ENCODE results near the gene CLASP1. TPM values are rescaled to one million over a fixed set of nuclear protein-coding genes. Genes with fewer than 3 reads are reported as not detected.

CLASP1 gene
- total and polyA plus RNA-seq, 2 of the 8 experiments (the other 6 are each of a cell fraction or from before 2014, with no cell fraction given): 7.3 to 53.9 TPM

DNA sequence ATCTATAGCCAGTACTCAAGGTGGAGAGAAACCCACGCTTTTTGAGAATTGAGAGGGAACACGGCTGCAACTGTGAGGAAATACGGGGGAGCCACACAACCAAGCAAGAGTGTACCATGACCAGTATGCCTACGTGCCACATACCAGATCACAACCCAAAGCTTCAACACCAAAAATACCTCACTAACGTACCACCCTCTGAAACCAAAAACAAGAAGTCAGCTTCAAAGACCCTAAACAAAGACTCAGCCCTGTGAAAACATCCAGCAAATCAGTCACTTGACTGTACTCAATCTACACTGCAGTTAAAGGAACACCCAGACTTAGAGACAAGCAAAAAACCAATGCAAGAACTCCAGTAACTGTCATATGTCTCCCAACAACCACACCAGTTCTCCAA is 101.6 kb downstream of the CLASP1 start (continued):
- TF ChIP-seq, protein P1, sequence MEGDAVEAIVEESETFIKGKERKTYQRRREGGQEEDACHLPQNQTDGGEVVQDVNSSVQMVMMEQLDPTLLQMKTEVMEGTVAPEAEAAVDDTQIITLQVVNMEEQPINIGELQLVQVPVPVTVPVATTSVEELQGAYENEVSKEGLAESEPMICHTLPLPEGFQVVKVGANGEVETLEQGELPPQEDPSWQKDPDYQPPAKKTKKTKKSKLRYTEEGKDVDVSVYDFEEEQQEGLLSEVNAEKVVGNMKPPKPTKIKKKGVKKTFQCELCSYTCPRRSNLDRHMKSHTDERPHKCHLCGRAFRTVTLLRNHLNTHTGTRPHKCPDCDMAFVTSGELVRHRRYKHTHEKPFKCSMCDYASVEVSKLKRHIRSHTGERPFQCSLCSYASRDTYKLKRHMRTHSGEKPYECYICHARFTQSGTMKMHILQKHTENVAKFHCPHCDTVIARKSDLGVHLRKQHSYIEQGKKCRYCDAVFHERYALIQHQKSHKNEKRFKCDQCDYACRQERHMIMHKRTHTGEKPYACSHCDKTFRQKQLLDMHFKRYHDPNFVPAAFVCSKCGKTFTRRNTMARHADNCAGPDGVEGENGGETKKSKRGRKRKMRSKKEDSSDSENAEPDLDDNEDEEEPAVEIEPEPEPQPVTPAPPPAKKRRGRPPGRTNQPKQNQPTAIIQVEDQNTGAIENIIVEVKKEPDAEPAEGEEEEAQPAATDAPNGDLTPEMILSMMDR (IDR thresholded peaks at IDR 0.05; ENCODE audit: control extremely low read depth in 1 of 3, insufficient read depth in 1 of 3, low read depth in 1 of 3, low read length in 3 of 3): no peak
- no peak for TF ChIP-seq CEBPB (IDR thresholded peaks at IDR 0.05; ENCODE audit: low read depth, low read length)
- no peak for TF ChIP-seq EGR1 (IDR thresholded peaks at IDR 0.05; ENCODE audit: borderline replicate concordance, low read depth, low read length)
- no peak for TF ChIP-seq YY1 (IDR thresholded peaks at IDR 0.05; ENCODE audit: low read depth, low read length)
- no peak for TF ChIP-seq SIN3A (conservative IDR thresholded peaks at IDR 0.05 in 1 of 2, IDR thresholded peaks at IDR 0.05 in 1 of 2; ENCODE audit: low read depth in 1 of 2, low read length in 2 of 2)
- TF ChIP-seq, protein P2, sequence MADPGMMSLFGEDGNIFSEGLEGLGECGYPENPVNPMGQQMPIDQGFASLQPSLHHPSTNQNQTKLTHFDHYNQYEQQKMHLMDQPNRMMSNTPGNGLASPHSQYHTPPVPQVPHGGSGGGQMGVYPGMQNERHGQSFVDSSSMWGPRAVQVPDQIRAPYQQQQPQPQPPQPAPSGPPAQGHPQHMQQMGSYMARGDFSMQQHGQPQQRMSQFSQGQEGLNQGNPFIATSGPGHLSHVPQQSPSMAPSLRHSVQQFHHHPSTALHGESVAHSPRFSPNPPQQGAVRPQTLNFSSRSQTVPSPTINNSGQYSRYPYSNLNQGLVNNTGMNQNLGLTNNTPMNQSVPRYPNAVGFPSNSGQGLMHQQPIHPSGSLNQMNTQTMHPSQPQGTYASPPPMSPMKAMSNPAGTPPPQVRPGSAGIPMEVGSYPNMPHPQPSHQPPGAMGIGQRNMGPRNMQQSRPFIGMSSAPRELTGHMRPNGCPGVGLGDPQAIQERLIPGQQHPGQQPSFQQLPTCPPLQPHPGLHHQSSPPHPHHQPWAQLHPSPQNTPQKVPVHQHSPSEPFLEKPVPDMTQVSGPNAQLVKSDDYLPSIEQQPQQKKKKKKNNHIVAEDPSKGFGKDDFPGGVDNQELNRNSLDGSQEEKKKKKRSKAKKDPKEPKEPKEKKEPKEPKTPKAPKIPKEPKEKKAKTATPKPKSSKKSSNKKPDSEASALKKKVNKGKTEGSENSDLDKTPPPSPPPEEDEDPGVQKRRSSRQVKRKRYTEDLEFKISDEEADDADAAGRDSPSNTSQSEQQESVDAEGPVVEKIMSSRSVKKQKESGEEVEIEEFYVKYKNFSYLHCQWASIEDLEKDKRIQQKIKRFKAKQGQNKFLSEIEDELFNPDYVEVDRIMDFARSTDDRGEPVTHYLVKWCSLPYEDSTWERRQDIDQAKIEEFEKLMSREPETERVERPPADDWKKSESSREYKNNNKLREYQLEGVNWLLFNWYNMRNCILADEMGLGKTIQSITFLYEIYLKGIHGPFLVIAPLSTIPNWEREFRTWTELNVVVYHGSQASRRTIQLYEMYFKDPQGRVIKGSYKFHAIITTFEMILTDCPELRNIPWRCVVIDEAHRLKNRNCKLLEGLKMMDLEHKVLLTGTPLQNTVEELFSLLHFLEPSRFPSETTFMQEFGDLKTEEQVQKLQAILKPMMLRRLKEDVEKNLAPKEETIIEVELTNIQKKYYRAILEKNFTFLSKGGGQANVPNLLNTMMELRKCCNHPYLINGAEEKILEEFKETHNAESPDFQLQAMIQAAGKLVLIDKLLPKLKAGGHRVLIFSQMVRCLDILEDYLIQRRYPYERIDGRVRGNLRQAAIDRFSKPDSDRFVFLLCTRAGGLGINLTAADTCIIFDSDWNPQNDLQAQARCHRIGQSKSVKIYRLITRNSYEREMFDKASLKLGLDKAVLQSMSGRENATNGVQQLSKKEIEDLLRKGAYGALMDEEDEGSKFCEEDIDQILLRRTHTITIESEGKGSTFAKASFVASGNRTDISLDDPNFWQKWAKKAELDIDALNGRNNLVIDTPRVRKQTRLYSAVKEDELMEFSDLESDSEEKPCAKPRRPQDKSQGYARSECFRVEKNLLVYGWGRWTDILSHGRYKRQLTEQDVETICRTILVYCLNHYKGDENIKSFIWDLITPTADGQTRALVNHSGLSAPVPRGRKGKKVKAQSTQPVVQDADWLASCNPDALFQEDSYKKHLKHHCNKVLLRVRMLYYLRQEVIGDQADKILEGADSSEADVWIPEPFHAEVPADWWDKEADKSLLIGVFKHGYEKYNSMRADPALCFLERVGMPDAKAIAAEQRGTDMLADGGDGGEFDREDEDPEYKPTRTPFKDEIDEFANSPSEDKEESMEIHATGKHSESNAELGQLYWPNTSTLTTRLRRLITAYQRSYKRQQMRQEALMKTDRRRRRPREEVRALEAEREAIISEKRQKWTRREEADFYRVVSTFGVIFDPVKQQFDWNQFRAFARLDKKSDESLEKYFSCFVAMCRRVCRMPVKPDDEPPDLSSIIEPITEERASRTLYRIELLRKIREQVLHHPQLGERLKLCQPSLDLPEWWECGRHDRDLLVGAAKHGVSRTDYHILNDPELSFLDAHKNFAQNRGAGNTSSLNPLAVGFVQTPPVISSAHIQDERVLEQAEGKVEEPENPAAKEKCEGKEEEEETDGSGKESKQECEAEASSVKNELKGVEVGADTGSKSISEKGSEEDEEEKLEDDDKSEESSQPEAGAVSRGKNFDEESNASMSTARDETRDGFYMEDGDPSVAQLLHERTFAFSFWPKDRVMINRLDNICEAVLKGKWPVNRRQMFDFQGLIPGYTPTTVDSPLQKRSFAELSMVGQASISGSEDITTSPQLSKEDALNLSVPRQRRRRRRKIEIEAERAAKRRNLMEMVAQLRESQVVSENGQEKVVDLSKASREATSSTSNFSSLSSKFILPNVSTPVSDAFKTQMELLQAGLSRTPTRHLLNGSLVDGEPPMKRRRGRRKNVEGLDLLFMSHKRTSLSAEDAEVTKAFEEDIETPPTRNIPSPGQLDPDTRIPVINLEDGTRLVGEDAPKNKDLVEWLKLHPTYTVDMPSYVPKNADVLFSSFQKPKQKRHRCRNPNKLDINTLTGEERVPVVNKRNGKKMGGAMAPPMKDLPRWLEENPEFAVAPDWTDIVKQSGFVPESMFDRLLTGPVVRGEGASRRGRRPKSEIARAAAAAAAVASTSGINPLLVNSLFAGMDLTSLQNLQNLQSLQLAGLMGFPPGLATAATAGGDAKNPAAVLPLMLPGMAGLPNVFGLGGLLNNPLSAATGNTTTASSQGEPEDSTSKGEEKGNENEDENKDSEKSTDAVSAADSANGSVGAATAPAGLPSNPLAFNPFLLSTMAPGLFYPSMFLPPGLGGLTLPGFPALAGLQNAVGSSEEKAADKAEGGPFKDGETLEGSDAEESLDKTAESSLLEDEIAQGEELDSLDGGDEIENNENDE (IDR thresholded peaks at IDR 0.05; ENCODE audit: insufficient replicate concordance, low read length): no peak
- no peak for TF ChIP-seq MAFK (IDR thresholded peaks at IDR 0.05; ENCODE audit: low read depth, low read length)
- TF ChIP-seq ASH2L (IDR thresholded peaks at IDR 0.05; ENCODE audit: low read length): no peak
- no peak for TF ChIP-seq GABPA (IDR thresholded peaks at IDR 0.05; ENCODE audit: borderline replicate concordance, insufficient read depth, low read length)

Measured in H1 (cell line).